GM20000 (cell line): ENCODE measurements around the gene SENP8.
"Not testable (repeated sequence)": the region's sequence is repeated elsewhere in the genome, so short reads cannot be mapped to it uniquely, and the experiment has no call there.

Experiments
- DNase-seq: peaks from one replicate; pipeline ENCODE4 v3.0.0; 2012; ENCODE audit warnings: low spot score
- CTCF ChIP-seq: IDR thresholded peaks from 2 replicates; pipeline ENCODE4 v1.5.1; 2012; ENCODE audit warnings: mild to moderate bottlenecking, control low read depth; ENCODE audit errors: extremely low read depth, missing control alignments

Gene SENP8

GRCh38 chr15:72168131-72168807 lies 50.1 kb downstream of the SENP8 start:
- DNase-seq = no peak
- TF ChIP-seq CTCF = no peak

- DNase-seq = no peak
These were observed 50.6 kb downstream of the SENP8 start for GRCh38 chr15:72168808-72169190.

GRCh38 chr15:72169236-72169920 lies 51.2 kb downstream of the SENP8 start:
- no peak for TF ChIP-seq CTCF

More at GRCh38 chr15:72168808-72169190, 50.6 kb downstream of the SENP8 start:
- no peak for TF ChIP-seq CTCF

GRCh38 chr15:72169921-72170611 lies 51.9 kb downstream of the SENP8 start:
- no peak for DNase-seq
- TF ChIP-seq CTCF = no peak

More at GRCh38 chr15:72169236-72169920, 51.2 kb downstream of the SENP8 start:
- DNase-seq = no peak

- no peak for DNase-seq
- TF ChIP-seq CTCF = no peak
These were observed 52.5 kb downstream of the SENP8 start for GRCh38 chr15:72170691-72171090.

- not testable (repeated sequence) for DNase-seq
These were observed 53.8 kb downstream of the SENP8 start for GRCh38 chr15:72171978-72172377.

- DNase-seq = no peak
- TF ChIP-seq CTCF = no peak
These were observed 54.6 kb downstream of the SENP8 start for GRCh38 chr15:72172796-72173195.
